Dendritic cell treated with granulocyte-macrophage colony-stimulating factor and Interleukin-4, amounts not matched to agents 40 ng/mL and 50 ng/mL, for 4 days (primary cell): ENCODE data around the gene CYYR1.
"Not testable (repeated sequence)": the region's sequence is repeated elsewhere in the genome, so short reads cannot be mapped to it uniquely, and the experiment has no call there.

ENCODE experiments used
- H3K27ac Mint-ChIP-seq: one replicate; pipeline ENCODE4 v1.8.0; 2022; ENCODE audit warnings: mild to moderate bottlenecking, mixed read lengths
- H3K27me3 Mint-ChIP-seq: one replicate; pipeline ENCODE4 v1.8.0; 2022; ENCODE audit warnings: mild to moderate bottlenecking, mixed read lengths
- H3K36me3 Mint-ChIP-seq: one replicate; pipeline ENCODE4 v1.8.0; 2022; ENCODE audit warnings: low read depth, mixed read lengths
- H3K4me1 Mint-ChIP-seq: one replicate; pipeline ENCODE4 v1.8.0; 2022; ENCODE audit warnings: low read depth, mixed read lengths
- H3K4me3 Mint-ChIP-seq: one replicate; pipeline ENCODE4 v1.8.0; 2022; ENCODE audit warnings: mild to moderate bottlenecking, moderate library complexity, mixed read lengths
- H3K9me3 Mint-ChIP-seq: one replicate; pipeline ENCODE4 v1.8.0; 2022; ENCODE audit warnings: mixed read lengths
- intact Hi-C: fragments of 100-400 bp; cut with micrococcal nuclease; formaldehyde crosslinking; loops from one replicate; pipeline ENCODE4 v1.15.0; 2022

CYYR1 gene

DNA sequence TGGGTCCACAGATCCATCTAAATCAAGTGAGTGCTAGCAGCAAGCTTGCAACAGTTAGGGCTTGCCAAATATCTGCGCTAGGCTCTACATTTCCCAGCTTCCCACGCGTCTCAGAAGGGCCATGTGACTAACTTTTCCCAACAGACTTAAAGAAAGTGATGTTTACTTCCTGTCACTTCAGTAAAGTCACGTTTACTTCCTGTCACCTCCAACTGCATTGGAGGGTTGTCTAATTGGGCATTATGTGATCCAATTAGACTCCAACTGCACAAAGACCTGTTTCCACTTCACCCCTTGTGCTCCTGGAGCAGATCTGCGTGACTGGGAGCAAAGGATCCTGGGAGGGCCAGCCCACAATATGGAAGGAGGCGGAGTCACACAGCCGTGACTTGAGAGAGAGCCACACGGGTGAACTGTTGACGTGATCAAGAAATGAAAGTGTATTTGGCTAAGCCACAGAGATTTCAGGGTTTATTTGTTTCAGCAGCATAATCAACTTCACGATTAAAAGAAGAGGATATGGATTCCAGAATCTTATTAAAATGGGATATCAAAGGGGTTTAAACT lies 77.7 kb downstream of the CYYR1 start:
- Mint-ChIP-seq H3K36me3 (no peaks in the 10 kb centered on the region), H3K27ac (no peak overlapping the region), H3K4me3 (no peak overlapping the region), H3K27me3 (no peaks in the 10 kb centered on the region), H3K9me3 (peaks cover 35% of the 10 kb centered on the region), H3K4me1 (no peaks in the 10 kb centered on the region)
- intact Hi-C loops: no loop called here

DNA sequence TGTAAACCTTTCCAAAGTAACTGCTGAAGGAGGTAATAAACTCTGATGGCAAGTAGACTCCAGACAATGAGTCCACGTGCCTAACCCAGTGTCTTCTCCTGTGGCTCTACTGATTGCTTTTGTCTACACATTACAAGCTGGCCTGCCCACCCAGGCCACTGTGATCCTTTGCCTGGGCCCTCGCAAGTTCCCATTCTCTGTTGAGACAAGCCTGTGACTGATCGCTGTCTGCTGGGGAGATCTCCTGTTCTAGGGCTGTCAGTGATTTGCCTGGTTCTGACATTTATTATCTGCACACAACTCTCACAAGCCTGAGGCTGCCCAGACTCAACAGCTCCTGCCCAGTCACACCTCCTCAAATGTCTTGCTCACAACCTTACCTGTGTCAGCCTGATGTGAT lies 81.4 kb downstream of the CYYR1 start:
- peaks cover 18% of the 10 kb centered on the region for H3K9me3 Mint-ChIP-seq
- H3K36me3 Mint-ChIP-seq: no peaks in the 10 kb centered on the region
- no peaks in the 10 kb centered on the region for H3K27me3 Mint-ChIP-seq
- H3K4me3 Mint-ChIP-seq: no peak overlapping the region
- intact Hi-C loops: no loop called here
- no peak overlapping the region for H3K27ac Mint-ChIP-seq
- H3K4me1 Mint-ChIP-seq: no peaks in the 10 kb centered on the region

DNA sequence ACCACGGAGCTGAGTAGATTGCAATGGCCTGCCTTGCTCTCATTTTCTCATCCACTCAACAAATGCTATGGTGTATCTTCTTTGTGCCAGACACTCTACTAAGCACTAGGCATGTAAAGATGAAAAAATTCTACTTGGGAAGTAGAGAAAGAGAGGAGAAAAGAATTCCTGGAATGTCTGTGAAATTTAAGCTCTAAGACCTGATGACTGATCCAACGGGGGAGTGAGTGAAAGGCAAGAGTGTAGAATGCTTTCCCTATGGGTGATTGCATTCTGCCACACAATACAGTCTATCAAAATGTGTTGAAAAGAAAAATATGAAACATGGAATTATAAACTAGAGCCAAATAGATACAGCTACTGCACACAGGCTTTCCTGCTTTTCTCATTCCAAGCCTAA lies 82.3 kb downstream of the CYYR1 start:
- H3K27ac Mint-ChIP-seq: no peak overlapping the region

DNA sequence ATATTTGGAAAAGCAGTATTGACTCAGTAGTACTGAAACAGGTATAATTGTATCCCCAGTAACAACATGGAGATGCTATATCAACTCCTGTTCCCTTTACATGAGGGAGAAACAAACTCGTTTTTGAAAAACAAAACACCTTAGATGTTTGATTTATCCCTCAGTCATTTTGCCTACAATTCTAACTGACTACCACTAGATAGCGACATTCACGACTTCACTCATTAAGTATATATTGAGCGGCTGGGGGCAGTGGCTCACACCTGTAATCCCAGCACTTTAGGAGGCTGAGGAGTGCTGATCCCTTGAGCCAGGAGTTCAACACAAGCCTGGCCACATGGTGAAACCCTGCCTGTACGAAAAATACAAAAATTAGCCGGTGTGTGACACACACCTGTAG lies 83.3 kb downstream of the CYYR1 start:
- Mint-ChIP-seq H3K9me3 (peaks cover 9% of the 10 kb centered on the region), H3K27ac (no peak overlapping the region), H3K36me3 (no peaks in the 10 kb centered on the region), H3K4me3 (no peak overlapping the region), H3K27me3 (no peaks in the 10 kb centered on the region), H3K4me1 (no peaks in the 10 kb centered on the region)
- intact Hi-C loops: no loop called here

More for the DNA sequence above, 82.3 kb downstream of the CYYR1 start:
- intact Hi-C loops: no loop called here
- Mint-ChIP-seq H3K4me3 (no peak overlapping the region), H3K4me1 (no peaks in the 10 kb centered on the region), H3K36me3 (no peaks in the 10 kb centered on the region), H3K9me3 (peaks cover 17% of the 10 kb centered on the region), H3K27me3 (no peaks in the 10 kb centered on the region)

DNA sequence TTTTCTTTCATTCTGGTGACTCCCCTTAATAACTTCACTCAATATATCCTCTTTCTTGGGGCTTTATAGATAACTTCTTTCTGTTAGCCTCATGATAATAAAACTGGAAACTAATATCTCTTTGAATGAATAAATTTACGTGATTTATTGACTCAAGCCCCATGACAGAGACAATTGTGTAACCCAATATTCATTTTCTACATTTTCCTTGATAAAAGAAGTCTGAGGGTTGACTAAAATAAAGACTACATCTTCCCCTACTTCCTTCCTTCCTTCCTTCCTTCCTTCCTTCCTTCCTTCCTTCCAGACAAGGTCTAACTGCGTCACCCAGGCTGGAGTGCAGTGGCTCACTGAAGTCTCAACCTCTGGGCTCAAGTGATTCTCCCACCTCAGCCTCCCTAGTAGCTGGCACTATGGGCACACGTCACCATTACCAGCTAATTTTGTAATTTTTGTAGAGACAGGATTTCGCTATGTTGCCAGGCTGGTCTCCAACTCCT lies 85.1 kb downstream of the CYYR1 start:
- Mint-ChIP-seq H3K4me3 (no peak overlapping the region), H3K27ac (no peak overlapping the region), H3K36me3 (no peaks in the 10 kb centered on the region), H3K9me3 (peaks cover 9% of the 10 kb centered on the region), H3K4me1 (no peaks in the 10 kb centered on the region), H3K27me3 (no peaks in the 10 kb centered on the region)
- intact Hi-C loops: no loop called here

DNA sequence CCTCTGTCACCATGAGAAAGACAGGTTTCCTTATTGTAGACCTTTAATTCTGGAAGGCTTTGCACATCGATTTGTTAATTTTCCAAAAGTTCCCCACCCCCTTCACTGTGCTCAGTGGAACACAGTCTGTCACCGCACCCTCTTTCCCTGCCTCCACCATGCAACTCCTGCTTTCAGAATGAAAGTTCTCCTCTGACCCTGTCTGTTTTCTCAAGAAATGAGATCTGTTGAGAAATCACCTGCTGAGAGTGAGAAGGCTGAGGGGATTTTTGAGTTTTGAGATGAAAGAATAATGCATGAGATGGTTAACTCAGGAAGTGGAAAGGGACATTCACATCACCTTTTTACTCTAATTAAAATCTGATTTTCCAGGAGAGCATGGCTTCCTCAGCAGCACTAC lies 99.6 kb downstream of the CYYR1 start:
- Mint-ChIP-seq H3K9me3 (peaks cover 35% of the 10 kb centered on the region), H3K36me3 (peaks cover 14% of the 10 kb centered on the region), H3K27me3 (no peaks in the 10 kb centered on the region), H3K4me1 (peaks cover 24% of the 10 kb centered on the region), H3K27ac (no peak overlapping the region), H3K4me3 (no peak overlapping the region)
- intact Hi-C loops: no loop called here

DNA sequence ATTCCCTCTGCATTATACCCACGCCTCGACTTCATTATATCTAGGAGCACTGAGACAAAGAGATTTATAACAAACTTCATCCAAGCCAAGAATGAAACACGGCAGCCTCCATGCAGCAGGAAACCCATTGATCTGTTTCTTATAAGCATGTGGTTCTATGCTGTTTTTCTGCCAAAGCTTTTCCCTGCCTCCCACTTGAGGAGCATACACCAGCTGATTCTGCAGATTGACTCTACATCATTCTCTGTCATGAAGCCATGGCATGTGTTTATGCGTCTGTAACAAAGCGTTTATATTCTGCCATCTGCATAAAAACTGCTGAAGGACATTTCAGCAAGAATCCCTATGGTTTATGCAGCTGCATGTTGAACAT lies 102.0 kb downstream of the CYYR1 start:
- no peak overlapping the region for H3K4me3 Mint-ChIP-seq
- intact Hi-C loops: no loop called here
- H3K9me3 Mint-ChIP-seq: peaks cover 44% of the 10 kb centered on the region
- H3K36me3 Mint-ChIP-seq: peaks cover 15% of the 10 kb centered on the region
- peaks cover 25% of the 10 kb centered on the region for H3K4me1 Mint-ChIP-seq
- no peaks in the 10 kb centered on the region for H3K27me3 Mint-ChIP-seq
- no peak overlapping the region for H3K27ac Mint-ChIP-seq

DNA sequence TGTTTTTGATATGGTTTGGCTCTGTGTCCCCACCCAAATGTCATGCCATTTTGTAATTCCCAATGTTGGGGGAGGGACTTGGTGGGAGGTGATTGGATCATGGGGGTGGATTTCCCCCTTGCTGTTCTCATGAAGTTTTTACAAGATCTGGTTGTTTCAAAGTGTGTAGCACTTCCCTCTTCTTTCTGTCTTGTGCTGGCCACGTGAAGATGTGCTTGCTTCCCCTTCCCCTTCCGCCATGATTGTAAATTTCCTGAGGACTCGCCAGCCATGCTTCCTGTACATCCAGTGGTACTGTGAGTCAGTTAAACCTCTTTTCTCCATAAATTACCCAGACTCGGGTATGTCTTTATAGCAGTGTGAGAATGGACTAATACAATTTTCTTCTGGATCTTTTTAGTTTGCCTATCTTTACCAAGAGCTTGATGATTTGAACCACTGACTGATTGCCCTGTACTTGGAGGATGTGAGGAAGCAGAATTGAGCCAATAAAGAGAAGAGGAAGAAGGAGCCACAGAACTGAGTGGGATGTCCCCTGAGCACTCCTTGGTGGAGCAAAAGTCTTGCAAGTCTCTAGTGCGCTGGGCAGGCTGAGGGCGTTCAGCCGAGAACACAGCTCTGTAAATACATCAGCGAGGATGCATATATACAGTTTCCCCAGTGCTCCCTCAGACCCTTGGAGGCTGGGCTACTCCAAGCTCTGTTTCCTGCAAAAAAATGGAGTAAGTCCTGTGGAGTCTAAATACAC lies 102.6 kb downstream of the CYYR1 start:
- intact Hi-C loops: no loop called here
- H3K27me3 Mint-ChIP-seq: no peaks in the 10 kb centered on the region
- no peak overlapping the region for H3K4me3 Mint-ChIP-seq
- peak overlapping the region; percentile 75 for H3K27ac Mint-ChIP-seq
- H3K36me3 Mint-ChIP-seq: peaks cover 15% of the 10 kb centered on the region
- peaks cover 25% of the 10 kb centered on the region for H3K4me1 Mint-ChIP-seq
- H3K9me3 Mint-ChIP-seq: peaks cover 44% of the 10 kb centered on the region

DNA sequence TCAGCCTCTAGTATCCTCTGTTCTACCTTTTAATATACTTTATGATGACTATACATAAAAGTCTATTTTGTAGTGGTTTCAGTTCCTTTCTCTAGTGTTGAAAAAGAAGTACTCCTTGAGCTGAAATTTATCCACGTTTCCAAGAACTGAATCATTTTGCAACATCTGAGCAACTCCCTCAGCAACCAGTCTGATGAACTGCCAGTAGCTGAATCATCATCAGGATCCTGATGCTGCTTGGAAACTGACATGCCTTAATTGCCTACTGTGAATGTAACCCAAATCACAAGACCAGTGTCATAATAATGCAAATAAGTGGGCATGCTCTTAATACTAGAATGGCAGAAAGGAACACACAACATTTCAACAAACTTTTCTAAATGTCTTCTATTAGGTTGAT lies 103.3 kb downstream of the CYYR1 start:
- Mint-ChIP-seq H3K27me3 (no peaks in the 10 kb centered on the region), H3K4me3 (no peak overlapping the region), H3K36me3 (peaks cover 15% of the 10 kb centered on the region), H3K4me1 (peaks cover 25% of the 10 kb centered on the region), H3K27ac (peak overlapping the region; percentile 75), H3K9me3 (peaks cover 43% of the 10 kb centered on the region)
- intact Hi-C loops: no loop called here

DNA sequence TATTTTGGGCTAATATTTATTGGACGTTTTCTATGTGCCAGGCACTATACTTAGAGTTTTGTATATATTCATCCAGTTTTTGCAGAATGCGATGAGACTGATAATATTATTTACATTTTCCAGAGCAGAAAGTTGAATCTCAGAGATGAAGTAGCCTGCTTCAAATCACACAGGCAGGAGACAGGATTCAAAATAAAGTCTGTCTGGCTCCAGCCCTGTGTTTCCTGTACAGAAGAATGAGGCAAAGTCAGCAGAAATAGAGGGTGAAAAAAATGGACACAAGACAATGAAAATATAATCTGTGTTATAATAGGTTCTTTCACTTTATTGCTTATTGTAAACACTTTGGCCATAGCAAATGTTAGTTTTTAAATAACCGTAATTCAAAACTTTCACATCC lies 107.2 kb downstream of the CYYR1 start:
- peaks cover 15% of the 10 kb centered on the region for H3K36me3 Mint-ChIP-seq
- H3K27me3 Mint-ChIP-seq: no peaks in the 10 kb centered on the region
- H3K4me3 Mint-ChIP-seq: no peak overlapping the region
- intact Hi-C loops: no loop called here
- peaks cover 33% of the 10 kb centered on the region for H3K9me3 Mint-ChIP-seq
- no peak overlapping the region for H3K27ac Mint-ChIP-seq
- peaks cover 30% of the 10 kb centered on the region for H3K4me1 Mint-ChIP-seq

DNA sequence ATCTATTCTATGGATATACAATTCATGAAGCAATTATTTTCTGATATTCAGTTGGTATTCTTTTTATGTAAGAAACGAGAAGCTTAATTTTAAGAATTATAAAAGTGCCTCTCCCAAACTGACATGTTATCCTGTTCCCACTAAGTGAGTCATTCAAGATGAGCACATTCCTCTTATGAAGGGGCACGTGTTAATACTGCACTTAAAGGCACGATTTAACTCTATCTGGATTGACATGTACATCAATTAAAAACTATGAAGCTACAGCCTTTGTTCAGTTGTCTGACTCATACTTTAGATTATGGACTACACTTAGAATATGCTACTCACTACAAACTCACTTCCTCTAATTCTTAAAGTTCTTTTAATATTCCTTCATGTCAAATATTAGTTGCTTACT lies 111.6 kb downstream of the CYYR1 start:
- Mint-ChIP-seq H3K4me3 (no peak overlapping the region), H3K9me3 (peaks cover 9% of the 10 kb centered on the region), H3K27ac (no peak overlapping the region), H3K27me3 (no peaks in the 10 kb centered on the region), H3K36me3 (no peaks in the 10 kb centered on the region), H3K4me1 (peaks cover 6% of the 10 kb centered on the region)
- intact Hi-C loops: loop anchor here (2.0 kb wide), 1 partner anchor 75 kb away; no protein-coding TSS in a partner anchor

DNA sequence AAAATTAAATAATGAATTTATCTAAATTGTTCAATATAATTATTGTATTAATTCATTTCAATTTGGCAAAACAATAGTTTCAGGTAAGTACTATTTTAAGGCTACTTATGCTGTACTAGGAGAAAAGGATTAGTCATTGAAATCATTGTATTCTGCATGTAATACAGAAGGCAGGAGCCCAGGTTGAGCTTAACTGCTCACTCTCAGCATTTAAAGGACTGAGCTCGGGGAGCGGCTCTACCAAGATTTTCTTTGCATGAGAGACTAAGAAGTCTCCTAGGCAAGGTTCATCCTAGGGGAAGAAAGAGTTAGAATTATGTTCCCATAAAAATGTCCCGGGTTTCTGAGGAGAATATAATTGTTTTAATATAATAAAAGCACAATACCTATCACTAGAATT lies 112.5 kb downstream of the CYYR1 start:
- peaks cover 9% of the 10 kb centered on the region for H3K9me3 Mint-ChIP-seq
- H3K36me3 Mint-ChIP-seq: no peaks in the 10 kb centered on the region
- H3K27ac Mint-ChIP-seq: no peak overlapping the region
- H3K4me1 Mint-ChIP-seq: peaks cover 6% of the 10 kb centered on the region
- intact Hi-C loops: loop anchor here (2.0 kb wide), 1 partner anchor 76 kb away; no protein-coding TSS in a partner anchor
- H3K4me3 Mint-ChIP-seq: no peak overlapping the region
- no peaks in the 10 kb centered on the region for H3K27me3 Mint-ChIP-seq

DNA sequence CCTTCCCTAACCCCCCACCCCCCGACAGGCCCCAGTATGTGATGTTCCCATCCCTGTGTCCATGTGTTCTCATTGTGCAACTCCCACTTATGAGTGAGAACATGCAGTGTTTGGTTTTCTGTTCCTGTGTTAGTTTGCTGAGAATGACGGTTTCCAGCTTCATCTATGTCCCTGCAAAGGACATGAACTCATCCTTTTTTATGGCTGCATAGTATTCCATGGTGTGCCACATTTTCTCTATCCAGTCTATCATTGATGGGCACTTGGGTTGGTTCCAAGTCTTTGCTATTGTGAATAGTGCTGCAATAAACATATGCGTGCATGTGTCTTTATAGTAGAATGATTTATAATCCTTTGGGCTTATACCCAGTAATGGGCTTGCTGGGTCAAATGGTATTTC lies 114.2 kb downstream of the CYYR1 start:
- H3K27ac Mint-ChIP-seq, H3K27me3 Mint-ChIP-seq, H3K36me3 Mint-ChIP-seq, H3K9me3 Mint-ChIP-seq, intact Hi-C loops, H3K4me3 Mint-ChIP-seq: not testable (repeated sequence)
- H3K4me1 Mint-ChIP-seq: peaks cover 13% of the 10 kb centered on the region

DNA sequence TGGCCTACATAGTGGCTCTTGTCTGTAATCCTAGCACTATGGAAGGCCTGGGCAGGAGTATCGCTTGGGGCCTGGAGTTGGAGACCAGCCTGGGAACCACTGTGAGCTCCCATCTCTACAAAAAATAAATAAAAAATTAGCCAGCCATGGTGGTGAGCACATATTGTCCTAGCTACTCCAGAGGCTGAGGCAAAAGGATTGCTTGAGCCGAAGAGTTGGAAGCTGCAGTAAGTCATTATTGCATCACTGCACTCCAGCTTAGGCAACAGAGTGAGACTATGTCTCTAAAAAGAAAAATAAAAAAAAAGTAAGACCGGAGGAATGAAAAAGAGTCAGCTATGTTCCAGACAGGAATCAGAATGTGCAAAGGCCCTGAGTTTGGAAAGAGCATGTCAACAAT lies 115.3 kb downstream of the CYYR1 start:
- no peak overlapping the region for H3K27ac Mint-ChIP-seq
- no peaks in the 10 kb centered on the region for H3K27me3 Mint-ChIP-seq
- H3K4me3 Mint-ChIP-seq: no peak overlapping the region
- intact Hi-C loops: no loop called here
- no peaks in the 10 kb centered on the region for H3K36me3 Mint-ChIP-seq
- peaks cover 9% of the 10 kb centered on the region for H3K9me3 Mint-ChIP-seq
- H3K4me1 Mint-ChIP-seq: peaks cover 10% of the 10 kb centered on the region

DNA sequence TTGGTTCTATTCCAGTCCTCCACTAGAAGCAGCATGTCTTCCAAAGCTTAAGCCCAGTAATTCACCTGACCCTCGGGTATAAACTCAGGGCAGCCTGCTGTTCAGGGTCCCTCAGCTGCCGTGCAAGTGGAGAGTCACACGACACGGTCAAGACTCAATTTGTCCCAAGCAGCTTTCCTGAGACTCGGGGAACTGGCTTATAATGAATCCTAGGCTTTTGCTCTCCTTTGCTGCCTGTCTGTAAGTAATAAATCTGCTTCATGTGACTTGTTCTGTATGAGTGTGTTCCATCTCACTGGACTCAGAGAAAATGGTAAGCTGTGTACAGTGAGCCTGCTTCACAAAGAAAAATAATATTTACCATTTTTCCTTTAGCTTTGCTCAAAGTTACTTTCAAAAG lies 119.8 kb downstream of the CYYR1 start:
- Mint-ChIP-seq H3K4me1 (peaks cover 6% of the 10 kb centered on the region), H3K27ac (no peak overlapping the region), H3K9me3 (no peaks in the 10 kb centered on the region), H3K36me3 (no peaks in the 10 kb centered on the region), H3K27me3 (no peaks in the 10 kb centered on the region), H3K4me3 (no peak overlapping the region)
- intact Hi-C loops: no loop called here
